Lower leg skin (tissue), 4 donors: Measurements from ENCODE around the gene RBKS. TPM values are rescaled to one million over a fixed set of nuclear protein-coding genes. Genes with fewer than 3 reads are reported as not detected.

Source experiments
- DNase-seq, 2 donors: peaks; one replicate each; pipeline ENCODE4 v3.0.0-alpha.2; 2019; ENCODE audit warnings: low spot score in 2 of 2
- H3K4me3 ChIP-seq: fragments of 200-600 bp; sonication (generic); 2 replicates; pipeline ENCODE4 v1.5.1; 2017; ENCODE audit warnings: mild to moderate bottlenecking, low read depth; ENCODE audit not compliant: poor library complexity, severe bottlenecking
- CTCF ChIP-seq, 3 donors: fragments of 450-650 bp; IDR thresholded peaks; one replicate each; pipeline ENCODE4 v1.5.1; 2016; ENCODE audit warnings: antibody characterized with exemption in 3 of 3, mild to moderate bottlenecking in 3 of 3, moderate library complexity in 2 of 3
- POLR2A ChIP-seq, 2 donors: fragments of 450-650 bp; IDR thresholded peaks; one replicate each; pipeline ENCODE4 v1.6.1; 2016 to 2017; ENCODE audit warnings: antibody characterized with exemption in 2 of 2, mild to moderate bottlenecking in 1 of 2, moderate library complexity in 1 of 2
- WGBS, 2 donors: methylation state at CpG; one replicate each; pipeline ENCODE4 v1.1.5; 2018; 5-methylcytosine and 5-hydroxymethylcytosine counted together
- intact Hi-C: fragments of 100-400 bp; cut with DNase I; formaldehyde crosslinking; loops from one replicate; pipeline ENCODE4 v1.15.0; 2023; ENCODE audit warnings: low total_unique reads
- total RNA-seq, 4 donors: library from RNA; depleted of rRNA; stranded (reverse); fragments of >200 nt; gene quantifications; one replicate each; pipeline ENCODE4 v1.1.0, GENCODE V29; 2016

The RBKS gene
- total RNA-seq, 4 donors from 2014 or later: 0.95 to 2.6 (median 1.3) TPM

- no peak for DNase-seq
- H3K4me3 ChIP-seq: no peak overlapping the region
- 50 to 53% methylated on average over 5 of the region's 5 CpGs for WGBS, 2 donors
- TF ChIP-seq POLR2A (IDR thresholded peaks at IDR 0.05): no peak
- TF ChIP-seq CTCF (IDR thresholded peaks at IDR 0.05): no peak
- intact Hi-C loops: no loop called here
Observed at GRCh38 chr2:27779417-27780055, 110.7 kb downstream of the RBKS start.

DNA sequence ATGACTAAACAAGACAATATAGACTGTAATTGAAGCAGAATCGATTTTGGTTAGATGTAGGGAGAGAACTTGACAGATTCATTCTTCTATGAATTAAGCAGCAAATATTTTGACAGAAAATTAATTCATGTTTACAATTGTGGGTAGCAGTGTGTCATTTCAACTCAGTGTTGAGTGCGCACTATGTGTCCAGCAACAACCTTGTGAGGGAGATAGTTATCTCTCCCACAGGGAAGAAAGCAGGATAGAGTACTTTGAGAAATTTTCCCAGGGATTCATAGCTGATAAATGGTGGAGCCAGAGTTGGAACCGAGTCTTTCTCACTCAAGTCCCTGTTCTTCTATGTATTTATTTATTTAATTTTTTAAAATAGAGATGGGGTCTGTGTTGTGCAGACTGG is 113.5 kb downstream of the RBKS start:
- TF ChIP-seq CTCF (IDR thresholded peaks at IDR 0.05) (no peak), POLR2A (IDR thresholded peaks at IDR 0.05) (no peak)
- intact Hi-C loops: no loop called here
- WGBS, 2 donors: 84 to 88% methylated on average over 3 of the region's 3 CpGs
- no peak for DNase-seq
- no peak overlapping the region for H3K4me3 ChIP-seq

DNA sequence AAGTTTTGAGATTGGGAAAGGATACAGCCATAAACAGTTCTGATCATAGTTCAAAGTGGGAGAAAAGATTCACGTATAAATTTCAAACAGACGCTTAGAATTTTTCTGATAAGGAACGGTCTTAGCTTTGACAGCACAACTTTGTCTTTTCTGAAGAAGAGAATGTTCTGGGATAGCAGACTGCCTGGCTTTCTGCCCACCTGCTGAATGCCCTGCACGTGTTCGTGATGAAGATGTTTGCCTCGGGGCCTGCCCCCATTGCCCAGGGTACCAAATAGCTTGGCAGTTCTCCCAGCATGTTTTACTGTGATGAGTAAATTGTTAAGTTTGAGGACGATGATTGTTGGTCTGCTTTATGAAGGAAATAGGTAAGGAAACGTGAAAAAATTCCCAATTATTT is 114.1 kb downstream of the RBKS start:
- DNase-seq: no peak
- intact Hi-C loops: no loop called here
- H3K4me3 ChIP-seq: no peak overlapping the region
- 41 to 44% methylated on average over 8 of the region's 8 CpGs for WGBS, 2 donors
- no peak for TF ChIP-seq POLR2A (IDR thresholded peaks at IDR 0.05)
- TF ChIP-seq CTCF (IDR thresholded peaks at IDR 0.05): no peak

DNA sequence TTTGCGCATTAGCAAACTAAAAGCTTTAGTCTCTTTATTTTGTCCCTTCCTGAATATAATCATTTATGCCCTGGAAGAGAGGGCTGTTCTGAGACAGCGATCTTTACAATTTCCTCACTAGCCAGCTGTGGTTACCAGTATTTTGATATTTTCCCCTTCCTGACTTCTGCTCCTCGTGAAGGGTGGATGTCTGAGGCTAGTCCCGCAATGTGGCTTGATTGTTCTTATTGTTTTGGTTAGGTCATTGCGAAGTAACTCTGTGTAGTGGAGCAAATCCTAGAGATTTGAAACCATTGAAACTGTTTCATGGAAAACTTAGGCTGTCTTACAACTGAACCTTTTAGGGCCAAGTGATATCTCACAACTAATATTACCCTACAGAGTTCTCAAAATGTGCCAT is 116.2 kb downstream of the RBKS start:
- H3K4me3 ChIP-seq: no peak overlapping the region
- TF ChIP-seq CTCF (IDR thresholded peaks at IDR 0.05): no peak
- TF ChIP-seq POLR2A (IDR thresholded peaks at IDR 0.05): no peak
- WGBS, 2 donors: 70 to 85% methylated on average over 5 of the region's 5 CpGs
- DNase-seq: no peak
- intact Hi-C loops: no loop called here

GRCh38 chr2:27772804-27773203 is 117.4 kb downstream of the RBKS start:
- WGBS, 2 donors: 8 to 40% methylated on average over 2 of the region's 2 CpGs
- H3K4me3 ChIP-seq: no peak overlapping the region
- no peak for TF ChIP-seq CTCF (IDR thresholded peaks at IDR 0.05)
- TF ChIP-seq POLR2A (IDR thresholded peaks at IDR 0.05): no peak
- DNase-seq: no peak
- intact Hi-C loops: no loop called here
